GM23248 (cell line): ENCODE data around the gene LSM14B. TPM values are rescaled to one million over a fixed set of nuclear protein-coding genes. Genes with fewer than 3 reads are reported as not detected.

Experiments
- DNase-seq: peaks from one replicate; pipeline ENCODE4 v3.0.0-alpha.2; 2015
- H2AFZ ChIP-seq: fragments of 200-600 bp; sonication (generic); 2 replicates; pipeline ENCODE4 v1.6.1; 2016; ENCODE audit warnings: antibody characterized with exemption
- H3F3A ChIP-seq: fragments of 200-600 bp; sonication (generic); 2 replicates; pipeline ENCODE4 v1.6.1; 2016; ENCODE audit warnings: mild to moderate bottlenecking, antibody characterized with exemption, mixed run types; ENCODE audit not compliant: insufficient read depth
- H3K27ac ChIP-seq: fragments of 200-600 bp; sonication (generic); 2 replicates; pipeline ENCODE4 v1.5.1; 2016; ENCODE audit warnings: mild to moderate bottlenecking
- H3K27me3 ChIP-seq: fragments of 200-600 bp; sonication (generic); replicated peaks from 2 replicates; pipeline ENCODE4 v1.6.1; 2016; ENCODE audit warnings: mild to moderate bottlenecking; ENCODE audit not compliant: insufficient read depth
- H3K36me3 ChIP-seq: fragments of 200-600 bp; sonication (generic); 2 replicates; pipeline ENCODE4 v1.6.1; 2016; ENCODE audit warnings: low read depth, mild to moderate bottlenecking
- H3K4me1 ChIP-seq: fragments of 200-600 bp; sonication (generic); 2 replicates; pipeline ENCODE4 v1.6.1; 2016; ENCODE audit warnings: mild to moderate bottlenecking; ENCODE audit not compliant: insufficient read depth
- H3K4me2 ChIP-seq: fragments of 200-600 bp; sonication (generic); one replicate; pipeline ENCODE4 v1.6.1; 2016; ENCODE audit warnings: mild to moderate bottlenecking; ENCODE audit not compliant: unreplicated experiment
- H3K4me3 ChIP-seq: fragments of 200-600 bp; sonication (generic); 2 replicates; pipeline ENCODE4 v1.5.1; 2016; ENCODE audit warnings: mild to moderate bottlenecking
- H3K79me2 ChIP-seq: fragments of 200-600 bp; sonication (generic); 2 replicates; pipeline ENCODE4 v1.6.1; 2016; ENCODE audit warnings: mild to moderate bottlenecking; ENCODE audit not compliant: insufficient read depth
- H3K9ac ChIP-seq: fragments of 200-600 bp; sonication (generic); 2 replicates; pipeline ENCODE4 v1.6.1; 2016; ENCODE audit warnings: mild to moderate bottlenecking
- H3K9me2 ChIP-seq: fragments of 200-600 bp; sonication (generic); 2 replicates; pipeline ENCODE4 v1.6.1; 2016; ENCODE audit warnings: mixed run types, mild to moderate bottlenecking, moderate library complexity; ENCODE audit not compliant: insufficient read depth
- H3K9me3 ChIP-seq: fragments of 200-600 bp; sonication (generic); one replicate; pipeline ENCODE4 v1.6.1; 2017; ENCODE audit warnings: low read depth
- H4K20me1 ChIP-seq: fragments of 200-600 bp; sonication (generic); 2 replicates; pipeline ENCODE4 v1.6.0; 2016; ENCODE audit not compliant: insufficient read depth
- EZH2 ChIP-seq: fragments of 200-600 bp; sonication (generic); IDR thresholded peaks from 2 replicates; pipeline ENCODE4 v1.6.1; 2018; ENCODE audit warnings: antibody characterized with exemption, mild to moderate bottlenecking; ENCODE audit not compliant: insufficient read depth, poor library complexity, severe bottlenecking
- EZH2phosphoT487 ChIP-seq: fragments of 200-600 bp; sonication (generic); IDR thresholded peaks from 2 replicates; pipeline ENCODE4 v1.6.1; 2018; ENCODE audit warnings: antibody characterized with exemption, moderate library complexity, mild to moderate bottlenecking, low read depth; ENCODE audit not compliant: insufficient read depth
- WGBS, 2 experiments: methylation state at CpG; one replicate each; pipeline ENCODE4 v1.1.6; 2015 to 2017; ENCODE audit warnings: low lambda C conversion rate in 2 of 2, low coverage in 1 of 2; ENCODE audit errors: missing lambda C conversion rate in 2 of 2; 5-methylcytosine and 5-hydroxymethylcytosine counted together
- in situ Hi-C: fragments of 300-500 bp; cut with MboI; formaldehyde crosslinking; loops from 2 replicates; pipeline ENCODE4 v1.15.0; 2020
- polyA plus RNA-seq: library from polyadenylated mRNA; unstranded; fragments of >200 nt; fragmentation: Nextera tagmentation; extraction: Ambion mirVana; gene quantifications from 2 replicates; pipeline ENCODE4 v1.2.1, GENCODE V29; 2016
- total RNA-seq: library from RNA; depleted of rRNA; stranded (reverse); fragments of >200 nt; shearing (Covaris generic); gene quantifications from 2 replicates; pipeline ENCODE4 v1.2.3, GENCODE V29; 2014

Gene LSM14B
- total and polyA plus RNA-seq, 2 experiments from 2014 or later = 1.3 to 28.0 TPM

DNA sequence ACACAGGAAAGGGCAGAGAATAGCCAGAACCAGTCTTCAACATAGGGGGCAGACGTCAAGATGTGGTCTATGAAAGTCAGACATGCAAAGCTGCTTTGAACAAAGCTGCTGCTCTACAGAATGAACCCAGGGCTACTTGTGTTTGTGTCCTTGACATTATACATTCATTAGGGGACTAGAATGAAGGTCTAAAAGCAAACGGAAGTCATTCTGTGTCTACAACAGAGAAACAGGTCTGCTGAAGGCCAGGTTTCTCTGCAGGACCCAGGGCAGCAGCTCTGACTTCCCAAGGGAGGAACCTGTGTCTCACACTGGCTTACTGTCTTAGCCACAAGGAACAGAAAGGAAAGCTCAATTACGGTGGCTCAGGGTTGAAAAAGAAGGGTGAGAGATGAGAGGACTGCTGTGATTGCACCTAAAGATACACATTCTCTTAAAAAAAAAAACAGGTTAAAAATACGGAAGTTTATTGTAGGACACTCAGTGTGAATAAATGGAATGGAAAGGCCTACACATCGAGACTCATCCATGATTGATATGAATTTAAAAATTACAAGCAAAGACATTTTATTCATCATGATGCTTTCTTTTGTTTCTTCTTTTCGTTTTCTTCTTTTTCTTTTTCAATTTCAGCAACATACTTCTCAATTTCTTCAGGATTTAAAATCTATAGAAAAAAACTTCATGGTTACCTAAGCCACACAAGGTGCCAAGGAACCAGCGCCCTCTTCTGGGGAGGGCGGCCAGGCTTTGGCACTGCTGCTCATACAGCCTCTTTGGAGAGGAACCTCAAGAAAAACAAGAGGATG, 14.2 kb downstream of the LSM14B start:
- Histone ChIP-seq H3K9ac (no peak overlapping the region), H2AFZ (no peak overlapping the region), H3K9me3 (no peaks in the 10 kb centered on the region), H3K27me3 (no peaks in the 10 kb centered on the region), H3F3A (peaks cover 57% of the 10 kb centered on the region), H3K79me2 (peaks cover 68% of the 10 kb centered on the region), H3K27ac (no peak overlapping the region), H3K4me2 (no peak overlapping the region), H3K36me3 (peaks cover 57% of the 10 kb centered on the region), H3K4me3 (no peak overlapping the region), H3K4me1 (peaks cover 10% of the 10 kb centered on the region; the same call in 1 of the 2 replicates), H4K20me1 (peaks cover 13% of the 10 kb centered on the region), H3K9me2 (no peaks in the 10 kb centered on the region)
- WGBS, 2 experiments = 50 to 54% methylated on average over 8 of the region's 8 CpGs
- DNase-seq = peak; percentile 81
- TF ChIP-seq EZH2phosphoT487 (no peak), EZH2 (no peak)
- in situ Hi-C loops = loop anchor here (10.0 kb wide), 1 partner anchor 112 kb away; no protein-coding TSS in a partner anchor

DNA sequence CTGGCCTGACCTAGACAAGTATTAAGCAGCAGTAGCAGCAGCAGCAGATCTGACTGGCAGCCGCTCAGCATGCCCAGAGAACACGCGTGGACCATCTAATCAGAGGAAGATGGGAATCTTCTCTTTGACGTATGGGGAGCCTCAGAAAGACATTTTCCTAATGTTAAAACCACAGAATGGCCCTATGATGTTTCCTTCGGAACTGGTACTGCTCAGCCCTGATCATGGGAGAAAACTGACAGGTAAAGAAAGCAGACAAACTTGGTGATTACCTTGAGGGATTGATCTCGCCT, 14.8 kb downstream of the LSM14B start:
- H3K36me3 ChIP-seq = peaks cover 57% of the 10 kb centered on the region

DNA sequence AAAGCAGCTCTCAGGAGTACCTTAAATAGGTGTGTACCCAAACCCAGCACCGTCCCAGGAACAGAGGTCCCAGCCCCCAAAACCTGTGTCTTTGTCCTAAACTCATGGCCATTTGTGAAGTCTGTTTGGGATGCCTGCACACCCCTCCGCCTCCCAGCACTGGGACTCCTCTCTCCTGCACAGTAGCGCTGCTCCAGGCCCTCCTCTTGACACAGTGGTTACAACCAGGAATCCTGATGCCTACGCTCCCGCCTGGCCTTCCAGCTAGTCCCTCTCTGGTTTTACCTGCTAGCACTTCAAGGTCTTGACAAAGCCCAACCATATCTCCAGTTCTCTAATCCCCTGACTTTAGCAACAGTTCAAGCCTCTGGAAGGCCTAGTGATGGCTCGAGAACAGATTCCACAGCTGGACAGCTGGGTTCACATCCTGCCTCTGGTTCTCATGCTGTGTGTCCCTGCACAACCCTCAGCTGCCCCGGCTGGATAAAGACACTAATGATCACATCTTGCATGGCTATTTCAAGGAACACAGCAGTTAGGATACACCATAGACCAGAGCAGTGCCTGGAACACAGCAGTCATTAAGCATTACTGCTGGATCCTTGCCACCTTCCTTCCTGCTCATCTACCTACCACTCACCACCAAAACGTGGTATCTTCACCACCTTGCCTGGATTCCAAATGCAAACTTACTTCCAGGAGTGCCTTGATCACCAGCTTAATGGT, 15.4 kb downstream of the LSM14B start:
- Histone ChIP-seq H3K36me3 (peaks cover 57% of the 10 kb centered on the region), H3K27me3 (no peaks in the 10 kb centered on the region), H3F3A (peaks cover 65% of the 10 kb centered on the region), H3K4me3 (no peak overlapping the region), H3K4me2 (no peak overlapping the region), H2AFZ (no peak overlapping the region), H3K9me2 (no peaks in the 10 kb centered on the region), H3K9ac (no peak overlapping the region), H3K4me1 (peaks cover 15% of the 10 kb centered on the region; the same call in 1 of the 2 replicates), H3K79me2 (peaks cover 72% of the 10 kb centered on the region), H3K27ac (no peak overlapping the region), H4K20me1 (peaks cover 15% of the 10 kb centered on the region), H3K9me3 (no peaks in the 10 kb centered on the region)
- 78 to 80% methylated on average over 8 of the region's 8 CpGs for WGBS, 2 experiments
- in situ Hi-C loops = loop anchor here (10.0 kb wide), 1 partner anchor 113 kb away; no protein-coding TSS in a partner anchor
- no peak for DNase-seq
- TF ChIP-seq EZH2phosphoT487 (no peak), EZH2 (no peak)

More for the DNA sequence above, 14.8 kb downstream of the LSM14B start:
- no peak overlapping the region for H2AFZ ChIP-seq
- H3K4me2 ChIP-seq = no peak overlapping the region
- peaks cover 62% of the 10 kb centered on the region for H3F3A ChIP-seq
- H3K4me1 ChIP-seq = peaks cover 15% of the 10 kb centered on the region; the same call in 1 of the 2 replicates
- DNase-seq = no peak
- TF ChIP-seq EZH2phosphoT487 = no peak
- no peak for TF ChIP-seq EZH2
- in situ Hi-C loops = loop anchor here (10.0 kb wide), 1 partner anchor 112 kb away; no protein-coding TSS in a partner anchor
- WGBS, 2 experiments = 52 to 66% methylated on average over 6 of the region's 6 CpGs
- H3K9me3 ChIP-seq = no peaks in the 10 kb centered on the region
- no peaks in the 10 kb centered on the region for H3K9me2 ChIP-seq
- no peak overlapping the region for H3K4me3 ChIP-seq
- H3K27ac ChIP-seq = no peak overlapping the region
- H3K79me2 ChIP-seq = peaks cover 68% of the 10 kb centered on the region
- no peak overlapping the region for H3K9ac ChIP-seq
- no peaks in the 10 kb centered on the region for H3K27me3 ChIP-seq
- H4K20me1 ChIP-seq = peaks cover 15% of the 10 kb centered on the region

DNA sequence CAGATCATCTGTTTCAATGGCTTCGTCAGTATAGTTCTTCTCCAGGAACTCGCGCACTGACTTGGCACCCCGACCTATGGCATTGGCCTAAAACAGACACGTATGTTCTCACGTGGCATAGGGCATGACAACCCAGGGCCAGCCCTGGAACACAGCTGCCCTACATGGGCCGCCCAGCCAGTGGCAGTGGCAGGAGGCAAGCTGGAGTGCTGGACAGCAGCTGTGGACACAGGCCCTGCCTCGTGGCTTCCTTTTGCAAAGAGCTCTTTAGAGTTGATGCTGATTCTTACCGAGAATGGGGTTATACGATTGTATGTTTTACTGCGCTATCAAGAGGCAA, 15.9 kb downstream of the LSM14B start:
- no peaks in the 10 kb centered on the region for H3K9me2 ChIP-seq
- in situ Hi-C loops = loop anchor here (10.0 kb wide), 1 partner anchor 113 kb away; no protein-coding TSS in a partner anchor
- H3K27me3 ChIP-seq = no peaks in the 10 kb centered on the region
- peaks cover 57% of the 10 kb centered on the region for H3K36me3 ChIP-seq
- no peak for TF ChIP-seq EZH2
- no peak for TF ChIP-seq EZH2phosphoT487
- H2AFZ ChIP-seq = no peak overlapping the region
- no peak overlapping the region for H3K4me3 ChIP-seq
- peaks cover 65% of the 10 kb centered on the region for H3F3A ChIP-seq
- H3K9me3 ChIP-seq = no peaks in the 10 kb centered on the region
- DNase-seq = no peak
- H3K27ac ChIP-seq = no peak overlapping the region
- peaks cover 74% of the 10 kb centered on the region for H3K79me2 ChIP-seq
- no peak overlapping the region for H3K4me2 ChIP-seq
- peaks cover 15% of the 10 kb centered on the region for H4K20me1 ChIP-seq
- H3K9ac ChIP-seq = no peak overlapping the region
- H3K4me1 ChIP-seq = peaks cover 15% of the 10 kb centered on the region; the same call in 1 of the 2 replicates
- 76 to 80% methylated on average over 11 of the region's 11 CpGs for WGBS, 2 experiments
